ENCODE data around the gene SNRPA1.
A peak's percentile ranks its signal among the peaks of the same experiment; 100 is the strongest.

Gene SNRPA1

DNA sequence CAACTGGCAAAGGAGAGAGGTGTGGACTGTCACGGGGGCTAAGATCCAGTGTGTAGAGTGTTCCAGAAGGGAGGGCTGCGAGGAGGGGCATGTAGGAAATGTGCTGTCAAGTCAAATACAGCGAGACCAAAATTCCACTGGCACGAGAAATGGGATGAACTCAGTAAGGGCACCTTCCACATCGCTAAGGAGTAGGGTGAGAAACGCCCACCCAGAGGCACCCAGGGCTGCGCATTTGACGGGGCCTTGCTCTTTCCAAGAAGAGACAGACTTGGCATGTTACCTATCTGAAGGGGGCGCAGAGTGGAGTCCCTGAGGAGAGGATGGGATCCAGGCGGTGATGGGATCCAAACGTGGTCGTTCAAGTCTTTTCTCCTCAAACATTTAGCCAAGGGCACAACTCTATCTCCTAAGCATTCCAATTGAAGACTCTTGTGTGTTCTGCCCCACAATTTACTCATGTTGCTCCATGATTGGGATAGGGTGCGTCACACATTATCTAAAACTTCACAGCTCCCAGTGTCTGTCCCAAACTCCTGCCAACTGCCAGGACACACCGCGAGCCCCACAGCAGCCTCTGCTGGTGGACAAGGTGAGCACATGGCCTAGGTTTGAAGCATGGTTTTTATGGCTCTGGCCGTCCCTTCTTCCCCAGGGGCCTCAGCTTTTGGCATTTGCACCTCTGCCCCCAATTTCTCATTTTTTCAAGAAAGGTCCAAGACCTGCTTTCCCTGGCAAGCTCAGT, 25.4 kb downstream of the SNRPA1 start:
- TF ChIP-seq, protein P1, sequence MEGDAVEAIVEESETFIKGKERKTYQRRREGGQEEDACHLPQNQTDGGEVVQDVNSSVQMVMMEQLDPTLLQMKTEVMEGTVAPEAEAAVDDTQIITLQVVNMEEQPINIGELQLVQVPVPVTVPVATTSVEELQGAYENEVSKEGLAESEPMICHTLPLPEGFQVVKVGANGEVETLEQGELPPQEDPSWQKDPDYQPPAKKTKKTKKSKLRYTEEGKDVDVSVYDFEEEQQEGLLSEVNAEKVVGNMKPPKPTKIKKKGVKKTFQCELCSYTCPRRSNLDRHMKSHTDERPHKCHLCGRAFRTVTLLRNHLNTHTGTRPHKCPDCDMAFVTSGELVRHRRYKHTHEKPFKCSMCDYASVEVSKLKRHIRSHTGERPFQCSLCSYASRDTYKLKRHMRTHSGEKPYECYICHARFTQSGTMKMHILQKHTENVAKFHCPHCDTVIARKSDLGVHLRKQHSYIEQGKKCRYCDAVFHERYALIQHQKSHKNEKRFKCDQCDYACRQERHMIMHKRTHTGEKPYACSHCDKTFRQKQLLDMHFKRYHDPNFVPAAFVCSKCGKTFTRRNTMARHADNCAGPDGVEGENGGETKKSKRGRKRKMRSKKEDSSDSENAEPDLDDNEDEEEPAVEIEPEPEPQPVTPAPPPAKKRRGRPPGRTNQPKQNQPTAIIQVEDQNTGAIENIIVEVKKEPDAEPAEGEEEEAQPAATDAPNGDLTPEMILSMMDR (conservative IDR thresholded peaks at IDR 0.05; ENCODE audit: control insufficient read depth, insufficient read depth, low read depth, low read length) = peak; percentile 39
- no peak for DNase-seq (ENCODE audit: low read depth)
- no peak overlapping the region for H3K4me3 ChIP-seq (ENCODE audit: control insufficient read depth, low read depth, low read length)

DNA sequence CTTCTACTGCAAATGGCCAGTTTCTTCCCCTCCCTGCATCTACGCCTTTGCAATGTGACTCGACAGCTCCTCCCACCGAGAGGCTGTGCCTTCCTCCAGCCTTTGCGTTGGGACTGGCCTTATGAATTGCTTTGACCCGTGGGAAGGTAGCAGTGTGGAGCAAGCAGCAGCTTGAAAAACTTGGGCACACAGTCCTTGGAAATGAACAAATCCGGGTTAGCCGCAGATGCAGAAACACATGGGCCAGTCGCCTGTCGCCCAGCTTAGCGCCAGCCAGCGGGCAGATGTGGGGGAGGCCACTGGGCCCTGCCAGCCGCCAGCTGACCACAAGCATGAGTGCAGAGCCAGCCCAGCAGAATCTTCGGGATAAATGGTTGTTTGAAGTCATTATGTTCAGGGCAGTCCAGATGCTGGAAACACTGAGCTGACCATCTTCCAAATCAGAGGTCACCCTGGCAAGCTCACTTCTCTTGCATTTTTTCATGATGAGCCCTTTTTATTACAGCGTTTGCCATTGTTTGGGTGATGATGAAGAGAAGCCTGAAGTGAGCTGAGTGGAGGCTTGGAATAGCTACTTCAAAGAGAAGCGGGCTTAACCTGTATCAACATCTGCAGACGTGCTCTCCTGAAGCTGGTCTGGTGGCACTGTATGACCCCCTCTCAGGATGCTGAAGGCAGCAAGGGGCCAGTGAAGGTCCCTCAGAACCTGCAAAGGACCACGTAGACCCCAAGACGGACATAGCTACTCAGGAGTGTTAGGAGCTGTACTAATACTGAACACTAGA, 27.5 kb downstream of the SNRPA1 start:
- no peak overlapping the region for H3K4me3 ChIP-seq (ENCODE audit: control insufficient read depth, low read depth, low read length)
- peak; percentile 92 for DNase-seq (ENCODE audit: low read depth)
- TF ChIP-seq, protein P1 (conservative IDR thresholded peaks at IDR 0.05; ENCODE audit: control insufficient read depth, insufficient read depth, low read depth, low read length) = no peak

DNA sequence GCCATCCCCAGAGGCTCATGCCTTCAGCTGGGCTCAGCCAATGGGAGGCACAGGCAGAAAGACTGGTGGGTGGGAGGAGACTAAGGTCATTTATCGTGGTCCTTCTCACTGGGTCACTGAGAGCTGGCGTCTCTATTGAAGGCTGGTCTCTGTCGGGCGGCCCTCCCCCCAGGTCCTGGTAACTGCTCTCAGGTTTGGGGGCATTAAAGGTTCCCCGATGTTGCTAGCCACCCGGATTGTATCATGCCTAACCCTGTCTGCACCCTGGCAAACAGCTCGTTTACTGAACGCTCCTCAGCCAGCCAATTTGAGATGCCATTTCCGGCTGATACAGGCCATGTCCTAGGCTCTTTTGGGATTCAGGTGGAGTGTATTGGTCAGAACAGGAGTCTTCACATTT, 28.3 kb downstream of the SNRPA1 start:
- no peak for DNase-seq (ENCODE audit: low read depth)
- H3K4me3 ChIP-seq (ENCODE audit: control insufficient read depth, low read depth, low read length) = no peak overlapping the region
- TF ChIP-seq, protein P1 (conservative IDR thresholded peaks at IDR 0.05; ENCODE audit: control insufficient read depth, insufficient read depth, low read depth, low read length) = no peak

DNA sequence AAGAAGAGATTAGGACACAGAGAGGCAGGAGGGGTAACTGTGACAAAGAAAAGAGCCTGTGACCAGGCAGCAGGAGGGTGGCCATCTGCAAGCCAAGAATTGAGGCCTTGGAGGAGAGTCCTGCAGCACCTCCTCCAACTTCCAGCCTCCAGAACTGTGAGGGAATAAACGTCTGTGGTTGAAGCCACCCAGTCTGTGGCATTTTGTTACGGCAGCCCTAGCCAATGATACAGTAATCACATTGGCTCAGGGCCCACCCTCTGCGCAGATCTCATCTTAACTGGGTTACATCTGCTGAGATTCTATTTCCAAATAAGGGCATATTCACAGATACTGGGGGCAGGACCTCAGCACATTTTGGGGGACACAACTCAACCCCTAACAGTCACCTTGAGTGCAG, 29.0 kb downstream of the SNRPA1 start:
- peak; percentile 72 for DNase-seq (ENCODE audit: low read depth)
- TF ChIP-seq, protein P1 (conservative IDR thresholded peaks at IDR 0.05; ENCODE audit: control insufficient read depth, insufficient read depth, low read depth, low read length) = no peak
- no peak overlapping the region for H3K4me3 ChIP-seq (ENCODE audit: control insufficient read depth, low read depth, low read length)

DNA sequence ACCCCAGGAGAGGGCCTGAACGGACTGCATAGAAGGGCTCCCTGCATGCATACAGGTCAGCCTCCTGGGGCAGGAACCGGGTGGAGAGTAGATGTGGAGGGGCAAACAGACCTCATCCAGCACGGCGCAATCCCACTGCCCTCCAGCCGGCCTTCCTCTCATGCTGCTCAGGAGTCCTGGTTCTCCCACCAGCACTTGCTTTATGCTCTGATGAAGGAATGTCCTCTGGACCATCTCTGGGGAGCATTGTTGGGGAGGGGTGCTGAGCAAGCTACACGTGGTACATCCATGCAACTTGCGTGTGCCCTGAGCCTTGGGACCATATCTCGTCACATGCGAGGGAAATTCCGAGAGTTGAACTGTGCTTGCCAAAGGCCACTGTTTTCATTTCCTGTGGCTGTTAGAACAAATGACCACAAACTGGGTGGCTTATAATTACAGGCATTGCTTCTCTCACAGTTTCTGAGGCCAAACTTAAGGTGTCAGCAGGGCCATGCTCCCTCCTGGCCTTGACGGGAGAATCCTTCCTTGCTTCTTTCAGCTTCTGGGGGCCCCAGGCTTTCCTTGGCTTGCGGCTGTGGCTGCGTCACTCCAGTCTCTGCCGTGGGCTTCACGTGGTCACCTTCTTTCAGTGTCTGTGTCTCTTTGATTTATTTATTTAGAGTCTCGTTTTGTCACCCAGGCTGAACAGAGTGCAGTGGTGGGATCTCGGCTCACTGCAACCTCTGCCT, 30.0 kb downstream of the SNRPA1 start:
- no peak for DNase-seq (ENCODE audit: low read depth)
- TF ChIP-seq, protein P1 (conservative IDR thresholded peaks at IDR 0.05; ENCODE audit: control insufficient read depth, insufficient read depth, low read depth, low read length) = no peak
- no peak overlapping the region for H3K4me3 ChIP-seq (ENCODE audit: control insufficient read depth, low read depth, low read length)

DNA sequence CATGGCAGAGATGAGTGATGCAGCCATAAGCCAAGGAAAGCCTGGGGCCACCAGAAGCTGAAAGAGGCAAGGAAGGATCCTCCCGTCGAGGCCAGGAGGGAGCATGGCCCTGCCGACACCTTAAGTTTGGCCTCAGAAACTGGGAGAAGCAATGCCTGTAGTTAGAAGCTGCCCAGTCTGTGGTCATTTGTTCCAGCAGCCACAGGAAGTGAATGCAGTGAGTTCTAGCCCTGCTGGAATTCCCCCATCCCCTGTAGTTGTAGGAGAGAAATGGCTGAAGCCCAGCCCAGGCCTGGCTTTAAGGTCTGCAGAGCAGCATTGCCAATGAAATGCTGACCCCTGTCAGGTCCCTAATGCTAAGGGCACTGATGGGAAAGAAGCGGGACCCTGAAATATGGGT, 31.0 kb downstream of the SNRPA1 start:
- H3K4me3 ChIP-seq (ENCODE audit: control insufficient read depth, low read depth, low read length) = no peak overlapping the region
- DNase-seq (ENCODE audit: low read depth) = no peak
- TF ChIP-seq, protein P1 (conservative IDR thresholded peaks at IDR 0.05; ENCODE audit: control insufficient read depth, insufficient read depth, low read depth, low read length) = no peak
